OCI-LY7 (cell line): Measurements from ENCODE around the gene ACP1. TPM values are rescaled to one million over a fixed set of nuclear protein-coding genes. Genes with fewer than 3 reads are reported as not detected.

Source experiments
- BruUV-seq: library from RNA; stranded (reverse); fragments of 400-500 nt; replicated peaks from 2 replicates; lab custom pipeline; 2021; lab: Mats Ljungman, UMichigan
- CTCF ChIA-PET: fragments of 300-600 bp; sonication (Branson Sonifier 250); formaldehyde crosslinking; loops from one replicate; lab custom pipeline; 2022; ENCODE audit warnings: antibody characterized with exemption; ENCODE audit not compliant: unreplicated experiment; lab: Charles Lee
- POLR2A ChIA-PET: fragments of 300-600 bp; sonication (Branson Sonifier 250); formaldehyde crosslinking; loops from one replicate; lab custom pipeline; 2022; ENCODE audit warnings: antibody characterized with exemption; lab: Charles Lee
- DNase-seq: peaks from one replicate; pipeline ENCODE4 v3.0.0-alpha.2; 2015; ENCODE audit warnings: low spot score
- H2AFZ ChIP-seq: fragments of 200-600 bp; sonication (generic), shearing (Covaris generic); 2 replicates; pipeline ENCODE4 v1.6.1; 2014; ENCODE audit warnings: mild to moderate bottlenecking, antibody characterized with exemption, low read length, moderate library complexity
- H3K27ac ChIP-seq: fragments of 200-600 bp; sonication (generic); 2 replicates; pipeline ENCODE4 v1.5.1; 2014; ENCODE audit warnings: mixed run types, low read depth, mild to moderate bottlenecking, moderate library complexity, low read length, inconsistent platforms; ENCODE audit not compliant: poor library complexity, severe bottlenecking
- H3K36me3 ChIP-seq: fragments of 200-600 bp; sonication (generic); 2 replicates; pipeline ENCODE4 v1.6.1; 2014; ENCODE audit warnings: mild to moderate bottlenecking, antibody characterized with exemption, low read length, moderate library complexity, mixed read lengths; ENCODE audit not compliant: insufficient read depth
- H3K4me1 ChIP-seq: fragments of 200-600 bp; sonication (generic); 2 replicates; pipeline ENCODE4 v1.5.1; 2014; ENCODE audit warnings: mild to moderate bottlenecking, low read length; ENCODE audit not compliant: insufficient read depth, poor library complexity, severe bottlenecking
- H3K4me2 ChIP-seq: fragments of 200-600 bp; sonication (generic); 2 replicates; pipeline ENCODE4 v1.6.1; 2014; ENCODE audit warnings: mild to moderate bottlenecking, low read length
- H3K4me3 ChIP-seq: fragments of 200-600 bp; sonication (generic); 2 replicates; pipeline ENCODE4 v1.5.1; 2014; ENCODE audit warnings: mild to moderate bottlenecking, low read depth, low read length; ENCODE audit not compliant: poor library complexity, severe bottlenecking
- H3K79me2 ChIP-seq: fragments of 200-600 bp; sonication (generic); 2 replicates; pipeline ENCODE4 v1.6.1; 2016; ENCODE audit warnings: low read depth, mild to moderate bottlenecking, low read length, moderate library complexity, mixed read lengths; ENCODE audit not compliant: insufficient read depth
- H3K9me2 ChIP-seq: fragments of 200-600 bp; sonication (generic); 2 replicates; pipeline ENCODE4 v1.6.1; 2016; ENCODE audit warnings: mild to moderate bottlenecking, low read length, mixed read lengths; ENCODE audit not compliant: insufficient read depth
- H3K9me3 ChIP-seq: fragments of 200-600 bp; sonication (generic); 2 replicates; pipeline ENCODE4 v1.6.1; 2014; ENCODE audit warnings: mild to moderate bottlenecking, mixed run types, low read length, mixed read lengths
- H4K20me1 ChIP-seq: fragments of 200-600 bp; sonication (generic); 2 replicates; pipeline ENCODE4 v1.6.1; 2014; ENCODE audit warnings: mild to moderate bottlenecking, antibody characterized with exemption, low read length, moderate library complexity, mixed read lengths; ENCODE audit not compliant: insufficient read depth
- CTCF ChIP-seq: fragments of 200-600 bp; sonication (generic); conservative IDR thresholded peaks from 2 replicates; pipeline ENCODE4 v1.5.1; 2014; ENCODE audit warnings: mild to moderate bottlenecking, antibody characterized with exemption, low read length, moderate library complexity, mixed read lengths
- EZH2phosphoT487 ChIP-seq: fragments of 200-600 bp; sonication (generic); IDR thresholded peaks from 2 replicates; pipeline ENCODE4 v1.6.1; 2018; ENCODE audit warnings: low read depth, borderline replicate concordance, mild to moderate bottlenecking, mixed run types, antibody characterized with exemption, low read length, moderate library complexity, mixed read lengths
- intact Hi-C: fragments of 100-400 bp; cut with micrococcal nuclease; formaldehyde crosslinking; loops from one replicate; pipeline ENCODE4 v1.10.0; 2022; ENCODE audit not compliant: unreplicated experiment
- total RNA-seq, 2 experiments: library from RNA; depleted of rRNA in 1 of 2; stranded (reverse); fragments of >200 nt in 1 of 2; shearing (Covaris generic) in 1 of 2; gene quantifications; 2 replicates each; pipeline ENCODE4 v1.2.3, GENCODE V29; 2014 to 2022

ACP1 gene
- total RNA-seq, 2 experiments from 2014 or later, result 99.0 to 124 TPM

- no peak within 1 kb of the TSS for H2AFZ ChIP-seq
- intact Hi-C loops, result no loop called here
- no peak within 1 kb of the TSS for H3K4me2 ChIP-seq
These were observed 23.4 kb downstream of the ACP1 start, which contains the start of gene ALKAL2 for GRCh38 chr2:287911-288757. TSS of gene ALKAL2 (minus strand) at chr2:288091. CDS start at chr2:287835, 256 bp downstream.

GRCh38 chr2:288758-289361, 24.1 kb downstream of the ACP1 start:
- H3K9me3 ChIP-seq, result no peaks in the 10 kb centered on the region
- ChIA-PET CTCF (no interaction called here), POLR2A (interaction anchor here (0.6 kb wide), 2 partner anchors 11 to 50 kb away, joined by 3 to 4 read pairs; no protein-coding TSS in a partner anchor)
- H3K4me1 ChIP-seq, result no peaks in the 10 kb centered on the region
- DNase-seq, result no peak
- no peak overlapping the region for H2AFZ ChIP-seq
- H3K9me2 ChIP-seq, result no peaks in the 10 kb centered on the region
- no peak overlapping the region for H3K4me3 ChIP-seq
- H3K27ac ChIP-seq, result no peak overlapping the region
- TF ChIP-seq EZH2phosphoT487, result no peak
- intact Hi-C loops, result no loop called here
- BruUV-seq, result no TSS peak
- H4K20me1 ChIP-seq, result no peaks in the 10 kb centered on the region
- H3K36me3 ChIP-seq, result 0 out of 2 replicates have a peak, but pooled peaks cover 2% of the 10 kb centered on the region
- H3K4me2 ChIP-seq, result no peak overlapping the region
- no peaks in the 10 kb centered on the region for H3K79me2 ChIP-seq

More at GRCh38 chr2:287911-288757, 23.4 kb downstream of the ACP1 start, which contains the start of gene ALKAL2:
- no peaks in the 10 kb centered on the region for H4K20me1 ChIP-seq
- no peaks in the 10 kb centered on the region for H3K79me2 ChIP-seq
- no peak for DNase-seq
- TF ChIP-seq EZH2phosphoT487 (no peak), CTCF (no peak)
- no peaks in the 10 kb centered on the region for H3K9me3 ChIP-seq
- H3K36me3 ChIP-seq, result 0 out of 2 replicates have a peak, but pooled peaks cover 6% of the 10 kb centered on the region
- H3K9me2 ChIP-seq, result no peaks in the 10 kb centered on the region
- no TSS peak for BruUV-seq
- no peak within 1 kb of the TSS for H3K4me3 ChIP-seq
- POLR2A ChIA-PET, result no interaction called here
- no peak within 1 kb of the TSS for H3K27ac ChIP-seq
- CTCF ChIA-PET, result no interaction called here
- H3K4me1 ChIP-seq, result no peaks in the 10 kb centered on the region

GRCh38 chr2:289362-290089, 24.8 kb downstream of the ACP1 start:
- no peaks in the 10 kb centered on the region for H3K4me1 ChIP-seq
- ChIA-PET POLR2A (interaction anchor here (0.6 kb wide), 2 partner anchors 10 to 51 kb away, joined by 3 to 4 read pairs; no protein-coding TSS in a partner anchor), CTCF (no interaction called here)
- H3K4me3 ChIP-seq, result no peak overlapping the region
- H3K36me3 ChIP-seq, result no peaks in the 10 kb centered on the region
- H3K4me2 ChIP-seq, result no peak overlapping the region
- no peak overlapping the region for H3K27ac ChIP-seq
- no peak for DNase-seq
- TF ChIP-seq CTCF, result no peak
- TF ChIP-seq EZH2phosphoT487, result no peak
- H3K79me2 ChIP-seq, result no peaks in the 10 kb centered on the region
- H3K9me3 ChIP-seq, result no peaks in the 10 kb centered on the region
- no peaks in the 10 kb centered on the region for H3K9me2 ChIP-seq
- no peak overlapping the region for H2AFZ ChIP-seq
- H4K20me1 ChIP-seq, result no peaks in the 10 kb centered on the region
- BruUV-seq, result no TSS peak
- intact Hi-C loops, result no loop called here
